Activated CD4-positive, alpha-beta T cell treated with anti-CD3 and anti-CD28 coated beads, Interleukin-10, Interleukin-2, amounts not matched to agents 100 ng/mL and 50 ng/mL, durations not matched to agents 16 hours and 8 hours (primary cell): ENCODE data around the gene RABL6.
"Not testable (repeated sequence)": the region's sequence is repeated elsewhere in the genome, so short reads cannot be mapped to it uniquely, and the experiment has no call there.

Experiments
- DNase-seq: peaks from one replicate; pipeline ENCODE4 v3.0.0-alpha.2; 2020

RABL6 gene

GRCh38 chr9:136807281-136808074, at the start of gene RABL6:
Gene RABL6, plus strand, starts transcription at chr9:136807948. Its CDS starts 249 bp downstream, at chr9:136808197.
- DNase-seq, result peak; percentile 87

- no peak for DNase-seq
Measured at GRCh38 chr9:136759001-136759400, 48.7 kb upstream of the RABL6 start.

- no peak for DNase-seq
Measured at GRCh38 chr9:136759436-136760325, 48.1 kb upstream of the RABL6 start.

GRCh38 chr9:136760424-136760823, 47.3 kb upstream of the RABL6 start:
- no peak for DNase-seq

- peak; percentile 47 for DNase-seq
Measured at GRCh38 chr9:136760834-136761544, 46.8 kb upstream of the RABL6 start.

- no peak for DNase-seq
Measured at GRCh38 chr9:136761545-136761981, 46.2 kb upstream of the RABL6 start.

GRCh38 chr9:136762221-136762691, 45.5 kb upstream of the RABL6 start:
- DNase-seq, result no peak

- DNase-seq, result peak; percentile 69
Measured at GRCh38 chr9:136762915-136763648, 44.7 kb upstream of the RABL6 start.

- no peak for DNase-seq
Measured at GRCh38 chr9:136763649-136764035, 44.1 kb upstream of the RABL6 start.

- DNase-seq, result no peak
Measured at GRCh38 chr9:136764301-136764891, 43.4 kb upstream of the RABL6 start, which contains the start of gene LCN15. Gene LCN15, minus strand, starts transcription at chr9:136764518. Its CDS starts 30 bp downstream, at chr9:136764488.

- DNase-seq, result no peak
Measured at GRCh38 chr9:136765041-136765440, 42.7 kb upstream of the RABL6 start.

- not testable (repeated sequence) for DNase-seq
Measured at GRCh38 chr9:136765745-136766409, 41.9 kb upstream of the RABL6 start.

- DNase-seq, result peak; percentile 60
Measured at GRCh38 chr9:136766410-136767120, 41.2 kb upstream of the RABL6 start.

- peak; percentile 61 for DNase-seq
Measured at GRCh38 chr9:136769710-136770191, 38.0 kb upstream of the RABL6 start.

- no peak for DNase-seq
Measured at GRCh38 chr9:136771907-136772415, 35.8 kb upstream of the RABL6 start.

GRCh38 chr9:136773386-136774044, 34.2 kb upstream of the RABL6 start:
- peak; percentile 48 for DNase-seq

GRCh38 chr9:136774416-136775045, 33.2 kb upstream of the RABL6 start:
- no peak for DNase-seq

- DNase-seq, result no peak
Measured at GRCh38 chr9:136775191-136775590, 32.6 kb upstream of the RABL6 start.

- DNase-seq, result no peak
Measured at GRCh38 chr9:136776947-136777346, 30.8 kb upstream of the RABL6 start.
